WTC11 (cell line): Measurements from ENCODE around the gene ZNF91. TPM values are rescaled to one million over a fixed set of nuclear protein-coding genes. Genes with fewer than 3 reads are reported as not detected.

Experiments used
- ATAC-seq: fragments of 200-7000 bp; cut with Tn5 transposase; 2 replicates; pipeline ENCODE4 v1.10.0; 2021; ENCODE audit warnings: mild to moderate bottlenecking, moderate library complexity
- CTCF ChIA-PET: fragments of 300-600 bp; sonication (Branson Sonifier 250); formaldehyde crosslinking; loops from one replicate; lab custom pipeline; 2021; ENCODE audit warnings: antibody characterized with exemption; lab: Charles Lee
- POLR2A ChIA-PET: fragments of 350-600 bp; sonication (Branson Sonifier 250); formaldehyde crosslinking; loops from one replicate; lab custom pipeline; 2021; ENCODE audit warnings: antibody characterized with exemption; lab: Charles Lee
- DNase-seq: peaks from one replicate; pipeline ENCODE4 v3.0.0; 2021; ENCODE audit warnings: low spot score
- H3K27ac Mint-ChIP-seq: 2 replicates; pipeline ENCODE4 v1.8.0; 2021; ENCODE audit warnings: mixed read lengths
- H3K27me3 Mint-ChIP-seq: 2 replicates; pipeline ENCODE4 v1.8.0; 2021; ENCODE audit warnings: low read depth, mild to moderate bottlenecking, moderate library complexity, mixed read lengths
- H3K36me3 Mint-ChIP-seq: 2 replicates; pipeline ENCODE4 v1.8.0; 2021; ENCODE audit warnings: mixed read lengths
- H3K4me1 Mint-ChIP-seq: 2 replicates; pipeline ENCODE4 v1.8.0; 2022; ENCODE audit warnings: mixed read lengths
- H3K4me3 Mint-ChIP-seq: 2 replicates; pipeline ENCODE4 v1.8.0; 2021; ENCODE audit warnings: mild to moderate bottlenecking, moderate library complexity, mixed read lengths
- H3K9me3 Mint-ChIP-seq: 2 replicates; pipeline ENCODE4 v1.8.0; 2021; ENCODE audit warnings: mixed read lengths
- E2F5 ChIP-seq: sonication (generic); formaldehyde crosslinking; IDR thresholded peaks from 2 replicates; pipeline ENCODE4 v1.8.1; 2022; ENCODE audit warnings: mild to moderate bottlenecking, moderate library complexity, missing genetic modification reagents
- ESRRA ChIP-seq: sonication (generic); formaldehyde crosslinking; IDR thresholded peaks from 2 replicates; pipeline ENCODE4 v1.8.1; 2022; ENCODE audit warnings: mild to moderate bottlenecking, missing genetic modification reagents, borderline replicate concordance
- ETV6 ChIP-seq: sonication (generic); formaldehyde crosslinking; IDR thresholded peaks from 2 replicates; pipeline ENCODE4 v1.8.1; 2022; ENCODE audit warnings: mild to moderate bottlenecking, missing genetic modification reagents
- FOXJ3 ChIP-seq: sonication (generic); formaldehyde crosslinking; IDR thresholded peaks from 2 replicates; pipeline ENCODE4 v1.9.0; 2021; ENCODE audit warnings: missing genetic modification reagents, mild to moderate bottlenecking, borderline replicate concordance
- GRHL2 ChIP-seq: fragments of 250-450 bp; sonication (Bioruptor Pico); IDR thresholded peaks from 2 replicates; pipeline ENCODE4 v1.8.0; 2022; ENCODE audit warnings: mild to moderate bottlenecking, moderate library complexity; ENCODE audit not compliant: insufficient replicate concordance, severe bottlenecking
- HMGXB4 ChIP-seq: sonication (generic); formaldehyde crosslinking; IDR thresholded peaks from 2 replicates; pipeline ENCODE4 v1.8.1; 2023; ENCODE audit warnings: mild to moderate bottlenecking, moderate library complexity, missing genetic modification reagents
- JUN ChIP-seq: sonication (generic); formaldehyde crosslinking; IDR thresholded peaks from 2 replicates; pipeline ENCODE4 v1.8.0; 2023; ENCODE audit warnings: mild to moderate bottlenecking, missing genetic modification reagents
- KAT7 ChIP-seq: sonication (generic); formaldehyde crosslinking; IDR thresholded peaks from 2 replicates; pipeline ENCODE4 v1.8.1; 2023; ENCODE audit warnings: missing genetic modification reagents, mild to moderate bottlenecking, borderline replicate concordance
- MAX ChIP-seq: sonication (generic); formaldehyde crosslinking; IDR thresholded peaks from 2 replicates; pipeline ENCODE4 v1.8.0; 2022; ENCODE audit warnings: mild to moderate bottlenecking, missing genetic modification reagents
- MXD4 ChIP-seq: fragments of 250-450 bp; sonication (Bioruptor Pico); IDR thresholded peaks from 2 replicates; pipeline ENCODE4 v1.8.0; 2021; ENCODE audit warnings: mild to moderate bottlenecking, moderate library complexity, borderline replicate concordance
- SMAD3 ChIP-seq: sonication (generic); formaldehyde crosslinking; IDR thresholded peaks from 2 replicates; pipeline ENCODE4 v1.8.0; 2022; ENCODE audit warnings: missing genetic modification reagents, mild to moderate bottlenecking, borderline replicate concordance
- SOX15 ChIP-seq: fragments of 250-450 bp; sonication (Bioruptor Pico); IDR thresholded peaks from 2 replicates; pipeline ENCODE4 v1.9.0; 2021; ENCODE audit warnings: mild to moderate bottlenecking
- SP1 ChIP-seq: sonication (generic); formaldehyde crosslinking; conservative IDR thresholded peaks from 2 replicates; pipeline ENCODE4 v1.8.1; 2022; ENCODE audit warnings: missing genetic modification reagents
- TEAD1 ChIP-seq: sonication (generic); formaldehyde crosslinking; IDR thresholded peaks from 2 replicates; pipeline ENCODE4 v1.8.0; 2022; ENCODE audit warnings: mild to moderate bottlenecking, missing genetic modification reagents
- TEAD4 ChIP-seq: sonication (generic); formaldehyde crosslinking; IDR thresholded peaks from 2 replicates; pipeline ENCODE4 v1.8.0; 2022; ENCODE audit warnings: mild to moderate bottlenecking, missing genetic modification reagents
- ZNF263 ChIP-seq: sonication (generic); formaldehyde crosslinking; IDR thresholded peaks from 2 replicates; pipeline ENCODE4 v1.8.1; 2022; ENCODE audit warnings: low read depth, mild to moderate bottlenecking, moderate library complexity, missing genetic modification reagents
- ZNF671 ChIP-seq: fragments of 250-450 bp; sonication (Bioruptor Pico); IDR thresholded peaks from 2 replicates; pipeline ENCODE4 v1.8.0; 2021; ENCODE audit warnings: mild to moderate bottlenecking
- ZSCAN18 ChIP-seq: fragments of 250-450 bp; sonication (Bioruptor Pico); IDR thresholded peaks from 2 replicates; pipeline ENCODE4 v2.1.2; 2022; ENCODE audit warnings: mild to moderate bottlenecking, moderate library complexity
- total RNA-seq: library from RNA; stranded (reverse); gene quantifications from 3 replicates; pipeline ENCODE4 v1.2.3, GENCODE V29; 2021
- TF ChIP-seq, protein P1 (sequence below): fragments of 250-450 bp; sonication (Bioruptor Pico); conservative IDR thresholded peaks from 2 replicates; pipeline ENCODE4 v1.9.0; 2021; ENCODE audit warnings: mild to moderate bottlenecking
- TF ChIP-seq, protein P2 (sequence below): sonication (generic); formaldehyde crosslinking; IDR thresholded peaks from 2 replicates; pipeline ENCODE4 v1.8.0; 2022; ENCODE audit warnings: mild to moderate bottlenecking, missing genetic modification reagents
- TF ChIP-seq, protein P3 (sequence below): sonication (generic); formaldehyde crosslinking; IDR thresholded peaks from 2 replicates; pipeline ENCODE4 v1.8.0; 2022; ENCODE audit warnings: mild to moderate bottlenecking, missing genetic modification reagents
- TF ChIP-seq, protein P4 (sequence below): sonication (generic); formaldehyde crosslinking; IDR thresholded peaks from 2 replicates; pipeline ENCODE4 v1.8.0; 2023; ENCODE audit warnings: missing genetic modification reagents, mild to moderate bottlenecking, borderline replicate concordance

The ZNF91 gene
- total RNA-seq, 1 experiment from 2014 or later: 40.3 TPM

GRCh38 chr19:23415561-23416191, 20.4 kb upstream of the ZNF91 start:
- peak; percentile 90 for DNase-seq
- peaks cover 22% of the 10 kb centered on the region for H3K36me3 Mint-ChIP-seq
- TF ChIP-seq GRHL2 (CRISPR knock-in tag) (no peak), E2F5 (CRISPR knock-in tag) (0 out of 2 replicates have a peak, but pooled peaks have one; percentile 27), TEAD4 (CRISPR knock-in tag) (0 out of 2 replicates have a peak, but pooled peaks have one; percentile 11), SP1 (CRISPR knock-in tag) (0 out of 2 replicates have a peak, but pooled peaks have one; percentile 15), ETV6 (CRISPR knock-in tag) (peak; percentile 36; the same call in 1 of the 2 replicates), SMAD3 (no peak; the same call in 1 of the 2 replicates), HMGXB4 (CRISPR knock-in tag) (no peak), ZSCAN18 (no peak), KAT7 (CRISPR knock-in tag) (peak; percentile 74; the same call in 1 of the 2 replicates), MXD4 (CRISPR knock-in tag) (no peak), ESRRA (0 out of 2 replicates have a peak, but pooled peaks have one; percentile 66), SOX15 (no peak), ZNF671 (CRISPR knock-in tag) (no peak), FOXJ3 (no peak), TEAD1 (peak; percentile 52; the same call in 1 of the 2 replicates), JUN (CRISPR knock-in tag) (peak; percentile 44; the same call in 1 of the 2 replicates), MAX (0 out of 2 replicates have a peak, but pooled peaks have one; percentile 29), ZNF263 (CRISPR knock-in tag) (no peak)
- TF ChIP-seq, protein P1, sequence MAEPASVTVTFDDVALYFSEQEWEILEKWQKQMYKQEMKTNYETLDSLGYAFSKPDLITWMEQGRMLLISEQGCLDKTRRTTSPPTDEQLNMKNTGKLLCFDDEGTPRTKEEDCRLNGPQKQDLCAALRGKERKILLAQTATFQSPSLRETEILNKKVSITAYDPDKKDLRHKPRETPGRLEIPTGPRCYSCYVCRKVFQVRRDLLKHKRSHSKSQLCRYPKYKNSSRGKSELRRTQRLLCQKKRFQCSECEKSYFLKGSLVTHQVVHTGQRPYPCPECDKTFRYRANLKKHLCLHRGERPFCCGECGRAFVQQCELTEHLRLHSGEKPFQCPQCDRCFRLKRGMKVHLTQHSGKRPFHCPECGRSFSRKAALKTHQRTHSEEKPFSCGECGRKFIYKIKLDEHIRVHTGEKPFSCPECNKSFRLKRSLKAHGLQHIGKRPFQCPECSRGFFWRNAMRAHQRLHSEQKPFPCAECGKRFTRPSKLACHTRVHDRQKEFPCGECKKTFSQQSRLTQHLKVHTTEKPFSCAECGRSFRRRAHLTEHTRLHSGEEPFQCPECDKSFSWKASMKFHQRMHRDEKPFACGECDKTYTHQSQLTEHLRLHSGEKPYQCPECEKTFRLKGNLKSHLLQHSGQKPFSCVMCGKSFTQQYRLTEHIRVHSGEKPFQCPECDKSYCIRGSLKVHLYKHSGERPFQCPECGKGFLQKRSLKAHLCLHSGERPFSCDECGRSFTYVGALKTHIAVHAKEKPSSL (CRISPR knock-in tag): no peak
- TF ChIP-seq, protein P2, sequence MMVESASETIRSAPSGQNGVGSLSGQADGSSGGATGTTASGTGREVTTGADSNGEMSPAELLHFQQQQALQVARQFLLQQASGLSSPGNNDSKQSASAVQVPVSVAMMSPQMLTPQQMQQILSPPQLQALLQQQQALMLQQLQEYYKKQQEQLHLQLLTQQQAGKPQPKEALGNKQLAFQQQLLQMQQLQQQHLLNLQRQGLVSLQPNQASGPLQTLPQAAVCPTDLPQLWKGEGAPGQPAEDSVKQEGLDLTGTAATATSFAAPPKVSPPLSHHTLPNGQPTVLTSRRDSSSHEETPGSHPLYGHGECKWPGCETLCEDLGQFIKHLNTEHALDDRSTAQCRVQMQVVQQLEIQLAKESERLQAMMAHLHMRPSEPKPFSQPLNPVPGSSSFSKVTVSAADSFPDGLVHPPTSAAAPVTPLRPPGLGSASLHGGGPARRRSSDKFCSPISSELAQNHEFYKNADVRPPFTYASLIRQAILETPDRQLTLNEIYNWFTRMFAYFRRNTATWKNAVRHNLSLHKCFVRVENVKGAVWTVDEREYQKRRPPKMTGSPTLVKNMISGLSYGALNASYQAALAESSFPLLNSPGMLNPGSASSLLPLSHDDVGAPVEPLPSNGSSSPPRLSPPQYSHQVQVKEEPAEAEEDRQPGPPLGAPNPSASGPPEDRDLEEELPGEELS (CRISPR knock-in tag): peak; percentile 11; the same call in 1 of the 2 replicates
- TF ChIP-seq, protein P3, sequence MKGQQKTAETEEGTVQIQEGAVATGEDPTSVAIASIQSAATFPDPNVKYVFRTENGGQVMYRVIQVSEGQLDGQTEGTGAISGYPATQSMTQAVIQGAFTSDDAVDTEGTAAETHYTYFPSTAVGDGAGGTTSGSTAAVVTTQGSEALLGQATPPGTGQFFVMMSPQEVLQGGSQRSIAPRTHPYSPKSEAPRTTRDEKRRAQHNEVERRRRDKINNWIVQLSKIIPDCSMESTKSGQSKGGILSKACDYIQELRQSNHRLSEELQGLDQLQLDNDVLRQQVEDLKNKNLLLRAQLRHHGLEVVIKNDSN (CRISPR knock-in tag): peak; percentile 24; the same call in 1 of the 2 replicates
- TF ChIP-seq, protein P4, sequence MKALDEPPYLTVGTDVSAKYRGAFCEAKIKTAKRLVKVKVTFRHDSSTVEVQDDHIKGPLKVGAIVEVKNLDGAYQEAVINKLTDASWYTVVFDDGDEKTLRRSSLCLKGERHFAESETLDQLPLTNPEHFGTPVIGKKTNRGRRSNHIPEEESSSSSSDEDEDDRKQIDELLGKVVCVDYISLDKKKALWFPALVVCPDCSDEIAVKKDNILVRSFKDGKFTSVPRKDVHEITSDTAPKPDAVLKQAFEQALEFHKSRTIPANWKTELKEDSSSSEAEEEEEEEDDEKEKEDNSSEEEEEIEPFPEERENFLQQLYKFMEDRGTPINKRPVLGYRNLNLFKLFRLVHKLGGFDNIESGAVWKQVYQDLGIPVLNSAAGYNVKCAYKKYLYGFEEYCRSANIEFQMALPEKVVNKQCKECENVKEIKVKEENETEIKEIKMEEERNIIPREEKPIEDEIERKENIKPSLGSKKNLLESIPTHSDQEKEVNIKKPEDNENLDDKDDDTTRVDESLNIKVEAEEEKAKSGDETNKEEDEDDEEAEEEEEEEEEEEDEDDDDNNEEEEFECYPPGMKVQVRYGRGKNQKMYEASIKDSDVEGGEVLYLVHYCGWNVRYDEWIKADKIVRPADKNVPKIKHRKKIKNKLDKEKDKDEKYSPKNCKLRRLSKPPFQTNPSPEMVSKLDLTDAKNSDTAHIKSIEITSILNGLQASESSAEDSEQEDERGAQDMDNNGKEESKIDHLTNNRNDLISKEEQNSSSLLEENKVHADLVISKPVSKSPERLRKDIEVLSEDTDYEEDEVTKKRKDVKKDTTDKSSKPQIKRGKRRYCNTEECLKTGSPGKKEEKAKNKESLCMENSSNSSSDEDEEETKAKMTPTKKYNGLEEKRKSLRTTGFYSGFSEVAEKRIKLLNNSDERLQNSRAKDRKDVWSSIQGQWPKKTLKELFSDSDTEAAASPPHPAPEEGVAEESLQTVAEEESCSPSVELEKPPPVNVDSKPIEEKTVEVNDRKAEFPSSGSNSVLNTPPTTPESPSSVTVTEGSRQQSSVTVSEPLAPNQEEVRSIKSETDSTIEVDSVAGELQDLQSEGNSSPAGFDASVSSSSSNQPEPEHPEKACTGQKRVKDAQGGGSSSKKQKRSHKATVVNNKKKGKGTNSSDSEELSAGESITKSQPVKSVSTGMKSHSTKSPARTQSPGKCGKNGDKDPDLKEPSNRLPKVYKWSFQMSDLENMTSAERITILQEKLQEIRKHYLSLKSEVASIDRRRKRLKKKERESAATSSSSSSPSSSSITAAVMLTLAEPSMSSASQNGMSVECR (CRISPR knock-in tag): peak; percentile 76; the same call in 1 of the 2 replicates
- peak overlapping the region; percentile 92 for H3K4me3 Mint-ChIP-seq
- H3K27me3 Mint-ChIP-seq: peaks cover 7% of the 10 kb centered on the region; the same call in 1 of the 2 replicates
- H3K4me1 Mint-ChIP-seq: peaks cover 21% of the 10 kb centered on the region
- ChIA-PET CTCF (interaction anchor here (0.5 to 1.5 kb wide), 7 partner anchors 11 to 402 kb away, joined by 3 to 7 read pairs (median 4); partner anchors contain the start of gene ZNF91), POLR2A (interaction anchor here (0.6 to 2.2 kb wide), 16 partner anchors 19 to 671 kb away, joined by 3 to 49 read pairs (median 6); partner anchors contain the start of genes ZNF254, ZNF675, ZNF730 and ZNF91)
- ATAC-seq: peak; percentile 94
- peaks cover 12% of the 10 kb centered on the region for H3K9me3 Mint-ChIP-seq
- H3K27ac Mint-ChIP-seq: peak overlapping the region; percentile 90
